ENCODE data around the gene BTBD3.

Gene BTBD3

GRCh38 chr20:11918391-11918845 is 725 bp downstream of the BTBD3 start:
- no peak for DNase-seq (ENCODE audit: low read depth in 2 of 2)

DNA sequence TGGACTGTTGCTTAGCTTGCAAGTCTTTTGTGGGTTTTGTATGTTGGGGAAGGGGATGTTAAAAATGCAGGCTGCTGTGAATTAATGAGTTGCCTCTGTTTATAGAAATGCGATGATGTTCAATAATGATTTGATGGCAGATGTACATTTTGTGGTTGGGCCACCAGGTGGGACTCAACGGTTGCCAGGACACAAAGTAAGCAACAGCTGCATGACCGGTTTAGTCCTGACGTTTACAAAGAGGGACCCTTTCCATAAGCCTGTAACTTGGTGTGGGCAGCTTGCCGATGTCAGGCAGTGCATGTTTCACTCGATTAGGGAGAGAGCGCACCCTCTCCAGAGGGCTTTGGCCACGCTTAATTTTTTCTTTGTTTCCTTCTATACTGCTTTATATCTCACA is 1.3 kb downstream of the BTBD3 start:
- DNase-seq (ENCODE audit: low read depth in 2 of 2) = no peak

- DNase-seq (ENCODE audit: low read depth in 2 of 2) = no peak
Observed at GRCh38 chr20:11919581-11919980, 1.9 kb downstream of the BTBD3 start.

DNA sequence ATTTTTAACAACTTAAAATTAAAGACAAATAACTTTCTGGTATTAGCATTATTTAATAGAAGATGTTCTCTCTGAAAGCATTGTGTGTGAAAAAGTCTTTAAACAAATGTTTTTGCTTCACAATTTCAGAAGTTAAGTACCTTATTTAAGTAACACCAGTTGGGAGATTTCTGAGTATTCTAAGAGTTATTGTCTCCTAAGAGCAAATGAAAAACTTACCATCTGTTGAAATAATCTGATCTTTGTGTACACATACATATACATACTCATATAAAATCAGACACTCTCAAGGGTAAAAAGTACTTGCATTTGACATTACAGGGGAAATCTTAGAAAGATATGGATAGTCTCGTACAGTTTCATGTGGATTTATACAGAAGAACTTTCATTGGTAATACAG is 2.4 kb downstream of the BTBD3 start:
- no peak for DNase-seq (ENCODE audit: low read depth in 2 of 2)

GRCh38 chr20:11921321-11921720 is 3.6 kb downstream of the BTBD3 start:
- DNase-seq (ENCODE audit: low read depth in 2 of 2) = no peak

- no peak for DNase-seq (ENCODE audit: low read depth in 2 of 2)
Observed at GRCh38 chr20:11922561-11922960, 4.9 kb downstream of the BTBD3 start.

DNA sequence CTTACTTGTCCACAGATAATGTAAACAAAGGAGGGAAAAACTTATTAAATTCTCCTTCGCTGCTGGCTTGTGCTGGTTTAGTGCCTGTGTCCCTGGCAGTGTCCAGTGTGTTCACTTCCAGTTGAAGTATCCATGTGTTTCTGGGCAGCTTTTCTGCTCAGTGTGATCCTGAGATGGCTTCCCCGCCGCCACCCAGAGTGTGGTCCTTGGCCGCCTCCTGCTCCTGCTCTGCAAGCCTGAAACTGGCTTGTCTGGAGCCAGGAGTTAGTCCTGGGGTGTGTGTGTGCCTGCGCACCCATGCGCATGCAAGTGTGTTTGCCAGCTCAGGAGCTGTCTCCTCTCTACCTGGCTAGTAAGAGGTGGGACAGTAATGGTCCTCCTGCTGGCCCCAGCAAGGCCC is 7.2 kb downstream of the BTBD3 start:
- DNase-seq (ENCODE audit: low read depth in 2 of 2) = no peak

- DNase-seq (ENCODE audit: low read depth in 2 of 2) = no peak
Observed at GRCh38 chr20:11926292-11926998, 8.8 kb downstream of the BTBD3 start.

DNA sequence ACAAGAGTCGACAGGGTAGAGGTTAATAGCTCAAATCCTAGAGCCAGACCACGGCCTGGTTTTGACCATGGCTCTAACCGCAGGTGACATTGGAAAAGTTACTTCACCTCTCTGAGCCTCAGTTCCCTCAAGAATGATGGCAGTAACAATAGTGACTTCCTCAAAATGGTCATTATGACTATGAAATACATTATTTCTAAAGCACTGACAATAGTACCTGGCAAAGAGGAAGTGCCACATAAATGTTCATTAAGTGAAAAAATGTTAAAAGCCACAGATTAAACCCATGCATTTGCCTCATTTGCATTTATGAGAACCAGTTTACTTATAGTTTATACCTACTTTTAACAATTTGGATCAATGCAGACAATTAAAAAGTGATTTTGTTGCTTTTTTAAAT is 12.3 kb downstream of the BTBD3 start:
- DNase-seq (ENCODE audit: low read depth in 2 of 2) = no peak

GRCh38 chr20:11935212-11936154 is 17.8 kb downstream of the BTBD3 start:
- no peak for DNase-seq (ENCODE audit: low read depth in 2 of 2)

- DNase-seq (ENCODE audit: low read depth in 2 of 2) = no peak
Observed at GRCh38 chr20:11936157-11936556, 18.5 kb downstream of the BTBD3 start.

GRCh38 chr20:11937230-11937629 is 19.5 kb downstream of the BTBD3 start:
- DNase-seq (ENCODE audit: low read depth in 2 of 2) = no peak

- DNase-seq (ENCODE audit: low read depth in 2 of 2) = no peak
Observed at GRCh38 chr20:11941593-11942246, 24.0 kb downstream of the BTBD3 start.

- DNase-seq (ENCODE audit: low read depth in 2 of 2) = no peak
Observed at GRCh38 chr20:11943778-11944177, 26.1 kb downstream of the BTBD3 start.

DNA sequence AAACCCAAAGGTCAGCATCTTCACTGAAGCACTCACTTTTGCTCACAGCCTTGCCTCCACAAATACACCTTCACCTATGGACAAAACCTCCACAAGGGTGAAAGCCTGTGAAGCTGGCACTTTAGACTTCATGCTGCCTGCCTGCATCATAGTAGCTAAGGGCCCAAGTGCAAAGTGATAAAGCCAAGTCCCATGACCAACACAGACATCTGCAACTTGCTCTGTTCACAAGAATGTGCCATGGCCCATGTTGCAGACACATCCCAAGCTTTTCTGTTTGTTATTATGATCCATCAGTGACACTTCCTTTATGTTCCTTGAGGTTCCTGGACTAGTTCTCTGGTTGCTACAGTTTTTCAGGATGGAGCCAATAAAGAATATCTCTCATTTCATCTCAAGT is 31.1 kb downstream of the BTBD3 start:
- DNase-seq (ENCODE audit: low read depth in 2 of 2) = no peak

DNA sequence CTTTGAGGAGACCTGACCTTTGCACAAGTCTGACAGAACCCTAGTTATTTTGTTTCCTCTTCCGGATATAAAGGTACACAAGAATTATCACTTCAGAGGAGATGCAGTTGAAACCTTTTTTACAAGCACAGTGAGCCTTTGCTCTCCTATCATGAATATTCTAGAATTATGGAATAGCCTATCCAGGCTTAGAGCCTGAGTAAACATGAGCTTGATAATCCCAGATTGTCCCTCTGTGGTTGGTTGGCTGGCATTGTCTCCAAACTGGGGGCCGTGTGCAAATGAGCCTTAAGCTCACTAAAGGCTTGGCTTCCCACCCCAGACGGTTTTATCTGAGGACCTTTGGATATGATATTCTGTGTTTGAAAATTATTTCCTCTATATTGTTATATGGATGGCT is 32.0 kb downstream of the BTBD3 start:
- no peak for DNase-seq (ENCODE audit: low read depth in 2 of 2)

DNA sequence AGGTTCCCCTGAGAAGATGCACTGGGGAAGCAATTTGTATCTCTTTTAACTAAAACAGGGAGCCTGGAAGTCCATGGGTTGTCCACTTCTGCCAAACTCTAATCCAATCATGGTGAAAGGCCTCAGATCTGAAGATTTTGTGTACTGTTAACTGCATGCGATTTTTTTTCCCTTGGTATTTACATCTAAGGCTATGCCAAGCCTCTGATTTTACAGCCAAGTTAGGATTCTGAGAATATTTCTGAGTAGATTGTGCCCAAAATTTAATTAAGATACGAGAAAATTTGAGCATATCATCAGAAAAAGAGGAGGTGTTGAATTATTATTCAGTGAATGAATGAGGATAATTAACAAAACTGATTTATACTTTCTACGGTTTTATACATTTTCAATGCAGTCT is 34.0 kb downstream of the BTBD3 start:
- no peak for DNase-seq (ENCODE audit: low read depth in 2 of 2)

DNA sequence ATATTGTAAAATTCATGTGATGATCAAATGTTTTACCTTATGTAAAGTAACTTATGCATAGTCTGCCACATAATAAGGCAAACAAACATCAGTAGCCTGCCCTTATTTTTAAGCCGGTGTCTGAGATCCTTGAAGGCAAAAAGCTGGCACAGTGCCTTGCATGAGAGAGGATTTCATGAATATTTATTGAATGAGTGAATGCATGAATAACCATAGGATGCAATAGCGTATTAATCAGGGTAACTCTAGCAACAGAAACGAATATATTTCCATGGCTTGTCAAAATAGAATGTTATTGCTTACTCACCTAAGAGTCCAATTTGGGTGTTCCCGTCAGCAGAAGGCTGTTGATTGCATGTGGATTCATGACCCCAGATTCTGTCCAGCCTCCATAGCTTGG is 34.9 kb downstream of the BTBD3 start:
- DNase-seq (ENCODE audit: low read depth in 2 of 2) = no peak

DNA sequence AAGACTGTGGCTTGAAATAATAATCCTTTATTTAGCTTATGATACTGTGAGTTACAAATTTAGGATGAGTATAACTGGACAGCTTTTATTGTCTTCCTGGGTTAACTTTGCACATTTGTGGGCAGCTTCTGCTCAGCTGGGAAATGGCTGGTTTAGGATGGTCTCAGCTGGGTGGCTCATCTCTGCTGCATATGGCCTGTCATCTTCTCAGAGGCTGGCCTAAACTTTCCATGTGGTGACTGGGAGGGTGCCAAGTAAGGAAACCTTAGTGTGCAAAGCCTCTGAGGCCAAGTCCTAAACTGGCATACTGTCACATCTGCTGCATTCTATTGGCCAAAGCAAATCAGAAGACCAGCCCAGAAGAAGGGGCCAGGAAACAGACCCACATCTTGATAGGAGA is 40.2 kb downstream of the BTBD3 start:
- no peak for DNase-seq (ENCODE audit: low read depth in 2 of 2)

DNA sequence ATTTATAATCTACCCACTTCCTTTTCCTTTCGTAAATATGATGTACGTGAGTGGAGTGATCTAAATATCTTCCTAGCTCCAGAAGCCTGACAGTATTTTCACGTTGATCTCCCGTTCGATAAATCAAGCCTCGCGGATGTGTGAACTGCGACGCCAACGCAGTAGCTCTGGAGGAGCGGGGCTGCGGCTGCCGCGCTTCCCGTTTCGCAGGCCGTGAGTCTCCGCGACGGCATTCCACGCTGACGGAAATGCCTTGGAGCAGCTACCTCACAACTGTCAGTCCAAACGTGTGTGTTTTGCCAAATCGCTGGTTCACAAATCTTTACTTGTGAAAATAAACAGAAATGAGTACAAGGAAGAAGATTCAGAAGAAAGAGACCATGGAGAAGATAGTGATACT is 41.2 kb downstream of the BTBD3 start:
- no peak for DNase-seq (ENCODE audit: low read depth in 2 of 2)

GRCh38 chr20:11965602-11966001 is 47.9 kb downstream of the BTBD3 start:
- no peak for DNase-seq (ENCODE audit: low read depth in 2 of 2)

- DNase-seq (ENCODE audit: low read depth in 2 of 2) = no peak
Observed at GRCh38 chr20:11966186-11966585, 48.5 kb downstream of the BTBD3 start.
